Spinal cord (tissue), 10 donors: ENCODE measurements around the gene DUS1L. TPM values are rescaled to one million over a fixed set of nuclear protein-coding genes. Genes with fewer than 3 reads are reported as not detected.

ENCODE experiments used
- DNase-seq, 6 donors: peaks; one replicate each; pipeline versions ENCODE4 v3.0.0 to v3.0.0-alpha.2; 2013 to 2015; ENCODE audit warnings: low spot score in 6 of 6, low read depth in 4 of 6
- H3K27ac ChIP-seq: one replicate; pipeline ENCODE4 v1.5.1; 2013; ENCODE audit warnings: low read depth, low read length, control low read depth
- H3K27me3 ChIP-seq: one replicate; pipeline ENCODE4 v1.6.1; 2013; ENCODE audit warnings: low read length; ENCODE audit not compliant: control insufficient read depth, insufficient read depth
- H3K36me3 ChIP-seq: one replicate; pipeline ENCODE4 v1.6.1; 2013; ENCODE audit warnings: low read length; ENCODE audit not compliant: control insufficient read depth, insufficient read depth
- H3K4me1 ChIP-seq: one replicate; pipeline ENCODE4 v1.6.1; 2013; ENCODE audit warnings: low read length; ENCODE audit not compliant: control insufficient read depth, insufficient read depth
- H3K4me3 ChIP-seq: one replicate; pipeline ENCODE4 v1.5.1; 2013; ENCODE audit warnings: low read depth, low read length, control low read depth
- H3K9me3 ChIP-seq: one replicate; pipeline ENCODE4 v1.6.1; 2013; ENCODE audit warnings: low read length; ENCODE audit not compliant: control insufficient read depth, insufficient read depth
- WGBS: methylation state at CpG from one replicate; pipeline ENCODE4 v1.1.5; 2013; ENCODE audit warnings: missing lambda C conversion rate; ENCODE audit not compliant: insufficient coverage; 5-methylcytosine and 5-hydroxymethylcytosine counted together
- long read RNA-seq, 4 donors: transcript quantifications; one replicate each; lab custom pipeline, GENCODE V29; 2026
- polyA plus RNA-seq, 2 donors: library from polyadenylated mRNA; unstranded; fragments of 120-200 nt; gene quantifications; one replicate each; pipeline ENCODE4 v1.2.1, GENCODE V29; 2013; ENCODE audit not compliant: insufficient read length in 2 of 2
- total RNA-seq, 2 donors: library from RNA; depleted of rRNA in 1 of 2; stranded (reverse); fragments of 120-200 nt in 1 of 2; fragments of >200 nt in 1 of 2; gene quantifications; one replicate each; pipeline versions ENCODE4 v1.2.3 to v1.2.4, GENCODE V29; 2013 to 2014
- donor health status: healthy.

The DUS1L gene
- 10 to 100 TPM; 18.9 to 48.8 TPM for total RNA-seq
- polyA plus RNA-seq = 10 to 100 TPM; 66.6 to 85.1 TPM
- long read RNA-seq, donor 1, transcript DUS1L-201 (14 exons, 2,068 nt) = major isoform, 5 of 6 reads
- long read RNA-seq, donor 1, partial matches to known transcripts = 0 of 6 reads
- long read RNA-seq, donor 1, other reads (novel, unspliced or antisense) = 0 of 6 reads
- long read RNA-seq, donor 2, partial matches to known transcripts = 0 of 2 reads
- long read RNA-seq, donor 2, other reads (novel, unspliced or antisense) = 0 of 2 reads
- long read RNA-seq, donor 3, partial matches to known transcripts = 0 of 5 reads
- long read RNA-seq, donor 3, other reads (novel, unspliced or antisense) = 0 of 5 reads
- long read RNA-seq, donor 4, transcript DUS1L-201 (14 exons, 2,068 nt) = major isoform, 5 of 17 reads
- long read RNA-seq, donor 4, partial matches to known transcripts = 6 of 17 reads
- long read RNA-seq, donor 4, other reads (novel, unspliced or antisense) = 0 of 17 reads

- Histone ChIP-seq H3K4me3 (peak within 1 kb of the TSS; percentile 64), H3K36me3 (peaks cover 44% of the 10 kb centered on the region), H3K9me3 (no peaks in the 10 kb centered on the region), H3K27me3 (no peaks in the 10 kb centered on the region), H3K27ac (peak within 1 kb of the TSS; percentile 71), H3K4me1 (peaks cover 27% of the 10 kb centered on the region)
- peak; percentile 29 to 85 (median 48) for DNase-seq
- 5% methylated on average over 84 of the region's 88 CpGs for WGBS
Measured at GRCh38 chr17:82065638-82066303, at the start of gene DUS1L. Gene DUS1L, minus strand, starts transcription at chr17:82065804. Its CDS starts 745 bp downstream, at chr17:82065059.

- H3K4me3 ChIP-seq = no peak overlapping the region
- DNase-seq = no peak
- H3K4me1 ChIP-seq = peaks cover 14% of the 10 kb centered on the region
- H3K36me3 ChIP-seq = peaks cover 49% of the 10 kb centered on the region
- H3K9me3 ChIP-seq = no peaks in the 10 kb centered on the region
- 97% methylated on average over 5 of the region's 9 CpGs for WGBS
- H3K27ac ChIP-seq = no peak overlapping the region
- no peaks in the 10 kb centered on the region for H3K27me3 ChIP-seq
Measured at GRCh38 chr17:82114872-82115271, 49.3 kb upstream of the DUS1L start.

GRCh38 chr17:82114447-82114846 is 48.8 kb upstream of the DUS1L start:
- no peak overlapping the region for H3K27ac ChIP-seq
- no peak for DNase-seq
- 79% methylated on average over 3 of the region's 10 CpGs for WGBS

GRCh38 chr17:82113941-82114340 is 48.3 kb upstream of the DUS1L start:
- Histone ChIP-seq H3K27me3 (no peaks in the 10 kb centered on the region), H3K36me3 (peaks cover 48% of the 10 kb centered on the region), H3K4me1 (peaks cover 8% of the 10 kb centered on the region), H3K9me3 (no peaks in the 10 kb centered on the region), H3K27ac (no peak overlapping the region), H3K4me3 (no peak overlapping the region)
- 89% methylated on average over 11 of the region's 13 CpGs for WGBS
- no peak for DNase-seq

More at GRCh38 chr17:82114447-82114846, 48.8 kb upstream of the DUS1L start:
- Histone ChIP-seq H3K9me3 (no peaks in the 10 kb centered on the region), H3K36me3 (peaks cover 45% of the 10 kb centered on the region), H3K4me1 (peaks cover 11% of the 10 kb centered on the region), H3K4me3 (no peak overlapping the region), H3K27me3 (no peaks in the 10 kb centered on the region)

GRCh38 chr17:82113422-82113821 is 47.8 kb upstream of the DUS1L start:
- H3K4me1 ChIP-seq = peaks cover 4% of the 10 kb centered on the region
- 91% methylated on average over 7 of the region's 9 CpGs for WGBS
- no peak overlapping the region for H3K27ac ChIP-seq
- H3K36me3 ChIP-seq = peaks cover 53% of the 10 kb centered on the region
- H3K4me3 ChIP-seq = no peak overlapping the region
- no peaks in the 10 kb centered on the region for H3K27me3 ChIP-seq
- DNase-seq = no peak
- no peaks in the 10 kb centered on the region for H3K9me3 ChIP-seq

- Histone ChIP-seq H3K9me3 (no peaks in the 10 kb centered on the region), H3K36me3 (peaks cover 57% of the 10 kb centered on the region), H3K27me3 (no peaks in the 10 kb centered on the region), H3K4me1 (peaks cover 4% of the 10 kb centered on the region), H3K4me3 (no peak overlapping the region), H3K27ac (no peak overlapping the region)
- WGBS = 96% methylated on average over 5 of the region's 6 CpGs
- no peak for DNase-seq
Measured at GRCh38 chr17:82112914-82113311, 47.3 kb upstream of the DUS1L start.

GRCh38 chr17:82112181-82112913 is 46.7 kb upstream of the DUS1L start:
- peaks cover 9% of the 10 kb centered on the region for H3K4me1 ChIP-seq
- no peaks in the 10 kb centered on the region for H3K9me3 ChIP-seq
- WGBS = 95% methylated on average over 18 of the region's 18 CpGs
- no peak overlapping the region for H3K4me3 ChIP-seq
- H3K36me3 ChIP-seq = peaks cover 63% of the 10 kb centered on the region
- no peaks in the 10 kb centered on the region for H3K27me3 ChIP-seq
- H3K27ac ChIP-seq = no peak overlapping the region
- DNase-seq = no peak

- H3K27ac ChIP-seq = no peak overlapping the region
- H3K4me3 ChIP-seq = no peak overlapping the region
- DNase-seq = no peak
- peaks cover 77% of the 10 kb centered on the region for H3K36me3 ChIP-seq
- no peaks in the 10 kb centered on the region for H3K9me3 ChIP-seq
- peaks cover 30% of the 10 kb centered on the region for H3K4me1 ChIP-seq
- no peaks in the 10 kb centered on the region for H3K27me3 ChIP-seq
- 92% methylated on average over 2 of the region's 3 CpGs for WGBS
Measured at GRCh38 chr17:82110298-82110697, 44.7 kb upstream of the DUS1L start.

GRCh38 chr17:82108961-82109475 is 43.4 kb upstream of the DUS1L start:
- no peak for DNase-seq
- H3K36me3 ChIP-seq = peaks cover 74% of the 10 kb centered on the region
- H3K27me3 ChIP-seq = no peaks in the 10 kb centered on the region
- H3K27ac ChIP-seq = no peak overlapping the region
- no peak overlapping the region for H3K4me3 ChIP-seq
- WGBS = 92% methylated on average over 11 of the region's 14 CpGs
- no peaks in the 10 kb centered on the region for H3K9me3 ChIP-seq
- H3K4me1 ChIP-seq = peaks cover 40% of the 10 kb centered on the region
